ENCODE measurements around the gene TUBGCP3. TPM values are rescaled to one million over a fixed set of nuclear protein-coding genes. Genes with fewer than 3 reads are reported as not detected.

The TUBGCP3 gene
- total RNA-seq, 4 donors from 2014 or later: 19.7 to 62.3 (median 38.8) TPM

GRCh38 chr13:112615391-112615790, 27.4 kb upstream of the TUBGCP3 start:
- Histone ChIP-seq H3K9me3 (no peaks in the 10 kb centered on the region), H3K36me3 (no peaks in the 10 kb centered on the region), H3K27ac (no peak overlapping the region), H3K4me1 (peaks cover 0 to 3% of the 10 kb centered on the region in 2 donors), H3K4me3 (no peak overlapping the region), H3K27me3 (no peaks in the 10 kb centered on the region)
- no peak for DNase-seq
- TF ChIP-seq CTCF (IDR thresholded peaks at IDR 0.05) (no peak), POLR2A (IDR thresholded peaks at IDR 0.05) (no peak)
- intact Hi-C loops (cut with DNase I; ENCODE audit: low total_unique reads): no loop called here

GRCh38 chr13:112614835-112615234, 26.9 kb upstream of the TUBGCP3 start:
- no peak for DNase-seq
- H3K27me3 ChIP-seq: no peaks in the 10 kb centered on the region
- H3K4me1 ChIP-seq: peaks cover 0 to 3% of the 10 kb centered on the region in 2 donors
- intact Hi-C loops (cut with DNase I; ENCODE audit: low total_unique reads): no loop called here
- TF ChIP-seq POLR2A (IDR thresholded peaks at IDR 0.05) (no peak), CTCF (IDR thresholded peaks at IDR 0.05) (no peak)
- no peak overlapping the region for H3K4me3 ChIP-seq
- no peaks in the 10 kb centered on the region for H3K36me3 ChIP-seq
- H3K9me3 ChIP-seq: no peaks in the 10 kb centered on the region
- no peak overlapping the region for H3K27ac ChIP-seq

GRCh38 chr13:112608212-112608611, 20.3 kb upstream of the TUBGCP3 start:
- TF ChIP-seq CTCF (IDR thresholded peaks at IDR 0.05): no peak

DNA sequence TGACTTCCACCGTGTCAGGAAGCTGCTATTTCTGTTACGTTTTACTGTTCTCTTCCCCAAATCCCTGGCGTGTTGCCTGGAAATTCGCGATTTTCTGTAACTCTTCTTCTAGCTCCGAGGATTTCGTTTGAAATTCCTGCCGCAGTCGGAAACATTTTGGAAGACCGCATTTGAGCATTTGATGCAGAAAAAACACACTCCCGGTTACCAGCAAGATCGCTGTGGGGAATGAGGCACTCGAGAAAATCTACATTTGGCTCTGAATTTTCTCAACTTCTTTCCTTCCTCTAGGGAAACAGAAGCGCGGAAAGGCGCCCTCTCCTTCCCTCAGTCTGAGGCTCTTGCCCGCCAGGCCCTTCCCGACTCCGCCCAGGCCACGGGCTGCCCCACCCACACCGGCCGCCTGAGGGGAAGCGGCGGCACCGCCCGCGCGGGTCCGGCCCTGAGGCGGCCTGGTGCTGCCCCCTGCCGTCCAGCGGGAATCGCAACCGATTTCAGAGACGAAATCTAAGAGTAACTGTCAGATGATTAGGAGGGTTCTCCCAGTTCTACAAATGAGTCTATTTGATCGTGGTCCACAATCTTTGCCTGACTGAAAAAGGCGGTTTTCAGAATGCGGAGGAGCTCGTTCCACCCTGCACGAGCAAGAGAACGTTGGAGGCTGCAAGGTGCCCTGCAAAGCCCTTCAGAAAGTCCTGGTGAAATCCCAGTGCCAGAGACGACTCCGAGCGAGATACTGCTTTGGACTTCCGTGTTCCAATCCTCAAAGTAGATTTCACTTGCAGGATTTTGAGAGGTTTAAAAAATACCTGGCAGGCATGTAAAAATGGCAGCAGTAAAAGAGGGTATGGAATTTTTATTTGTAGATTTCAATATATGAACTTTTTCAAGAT, 18.4 kb upstream of the TUBGCP3 start:
- intact Hi-C loops (cut with DNase I; ENCODE audit: low total_unique reads): no loop called here
- TF ChIP-seq POLR2A (IDR thresholded peaks at IDR 0.05) (peak; percentile 31 to 47), CTCF (IDR thresholded peaks at IDR 0.05) (peak; percentile 88 to 97 (median 95))
- Histone ChIP-seq H3K4me3 (peak overlapping the region; percentile 30 to 37), H3K27ac (peak overlapping the region; percentile 69 to 78), H3K4me1 (no peaks in the 10 kb centered on the region), H3K27me3 (no peaks in the 10 kb centered on the region), H3K36me3 (no peaks in the 10 kb centered on the region), H3K9me3 (no peaks in the 10 kb centered on the region)
- peak; percentile 91 to 95 for DNase-seq

More at GRCh38 chr13:112608212-112608611, 20.3 kb upstream of the TUBGCP3 start:
- H3K27me3 ChIP-seq: no peaks in the 10 kb centered on the region
- H3K36me3 ChIP-seq: no peaks in the 10 kb centered on the region
- no peaks in the 10 kb centered on the region for H3K9me3 ChIP-seq
- H3K4me1 ChIP-seq: no peaks in the 10 kb centered on the region
- intact Hi-C loops (cut with DNase I; ENCODE audit: low total_unique reads): no loop called here
- H3K4me3 ChIP-seq: no peak overlapping the region
- H3K27ac ChIP-seq: no peak overlapping the region
- no peak for DNase-seq

DNA sequence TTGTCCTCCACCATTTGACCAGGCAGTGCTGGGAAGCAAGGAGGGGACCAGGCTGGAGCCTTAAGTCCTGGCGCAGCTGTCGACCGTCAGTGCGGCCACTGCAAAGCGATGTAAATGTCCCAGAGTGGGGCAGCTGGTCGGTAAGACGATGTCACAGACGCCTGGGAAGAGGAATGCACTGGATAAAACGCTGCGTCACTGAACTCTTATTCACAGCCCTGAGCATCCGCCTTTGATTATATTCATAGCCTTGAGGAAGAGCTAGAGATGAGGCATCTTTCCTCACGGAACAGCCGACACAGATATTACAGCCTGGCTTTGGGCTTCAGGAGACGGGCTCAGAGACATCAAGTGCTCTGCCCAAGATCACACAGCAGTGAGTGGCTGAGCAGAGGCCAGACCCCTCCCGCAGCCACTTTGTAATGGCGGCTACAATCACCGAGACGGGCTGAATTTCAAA, 17.6 kb upstream of the TUBGCP3 start:
- no peak for DNase-seq
- Histone ChIP-seq H3K36me3 (no peaks in the 10 kb centered on the region), H3K27ac (peak overlapping the region; percentile 69 to 78), H3K9me3 (no peaks in the 10 kb centered on the region), H3K4me1 (no peaks in the 10 kb centered on the region), H3K4me3 (peak overlapping the region; percentile 30 to 37), H3K27me3 (no peaks in the 10 kb centered on the region)
- TF ChIP-seq CTCF (IDR thresholded peaks at IDR 0.05) (no peak), POLR2A (IDR thresholded peaks at IDR 0.05) (no peak)
- intact Hi-C loops (cut with DNase I; ENCODE audit: low total_unique reads): no loop called here

All from uterus (tissue), 4 donors.